BE2C (cell line): ENCODE measurements around the gene STARD6.

Source experiments
- DNase-seq: peaks from one replicate; pipeline ENCODE4 v3.0.0-alpha.2; 2020
- H3K27me3 ChIP-seq: fragments of 250-450 bp; sonication (Bioruptor Pico); 2 replicates; pipeline ENCODE4 v1.5.1; 2020; ENCODE audit warnings: mild to moderate bottlenecking
- H3K36me3 ChIP-seq: fragments of 250-450 bp; sonication (Bioruptor Pico); 2 replicates; pipeline ENCODE4 v1.5.1; 2020; ENCODE audit warnings: mild to moderate bottlenecking
- H3K4me1 ChIP-seq: fragments of 250-450 bp; sonication (Bioruptor Pico); 2 replicates; pipeline ENCODE4 v1.5.1; 2020
- H3K4me3 ChIP-seq: 2 replicates; pipeline ENCODE4 v1.5.1; 2011; ENCODE audit warnings: low read depth, low read length
- H3K9me3 ChIP-seq: fragments of 250-450 bp; sonication (Bioruptor Pico); 2 replicates; pipeline ENCODE4 v1.5.1; 2020
- TF ChIP-seq, protein P1 (sequence below): IDR thresholded peaks from 2 replicates; pipeline ENCODE4 v1.5.1; 2012; ENCODE audit warnings: mild to moderate bottlenecking, low read depth, low read length

The STARD6 gene

DNA sequence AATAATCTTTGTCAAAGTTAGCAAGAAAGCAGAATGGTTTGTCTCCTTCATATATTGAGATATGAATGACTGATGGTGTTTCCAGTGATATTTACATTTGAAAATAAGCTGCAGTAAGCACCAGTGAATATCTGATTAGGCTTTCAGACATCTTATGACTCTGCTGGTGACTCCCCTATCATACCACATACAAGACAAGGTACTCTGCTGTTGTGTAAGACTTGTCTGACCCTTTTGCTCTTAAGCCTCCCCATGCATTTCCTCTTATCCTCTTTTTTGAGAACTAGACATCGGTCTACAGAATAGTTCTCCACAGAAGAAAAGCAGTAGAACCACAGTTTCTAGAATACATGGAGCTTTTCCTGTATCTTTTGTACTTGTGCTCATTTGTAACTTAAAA lies 79.0 kb downstream of the STARD6 start:
- Histone ChIP-seq H3K27me3 (no peaks in the 10 kb centered on the region), H3K4me3 (no peak overlapping the region), H3K36me3 (no peaks in the 10 kb centered on the region), H3K9me3 (no peaks in the 10 kb centered on the region), H3K4me1 (no peaks in the 10 kb centered on the region)
- no peak for DNase-seq
- TF ChIP-seq, protein P1, sequence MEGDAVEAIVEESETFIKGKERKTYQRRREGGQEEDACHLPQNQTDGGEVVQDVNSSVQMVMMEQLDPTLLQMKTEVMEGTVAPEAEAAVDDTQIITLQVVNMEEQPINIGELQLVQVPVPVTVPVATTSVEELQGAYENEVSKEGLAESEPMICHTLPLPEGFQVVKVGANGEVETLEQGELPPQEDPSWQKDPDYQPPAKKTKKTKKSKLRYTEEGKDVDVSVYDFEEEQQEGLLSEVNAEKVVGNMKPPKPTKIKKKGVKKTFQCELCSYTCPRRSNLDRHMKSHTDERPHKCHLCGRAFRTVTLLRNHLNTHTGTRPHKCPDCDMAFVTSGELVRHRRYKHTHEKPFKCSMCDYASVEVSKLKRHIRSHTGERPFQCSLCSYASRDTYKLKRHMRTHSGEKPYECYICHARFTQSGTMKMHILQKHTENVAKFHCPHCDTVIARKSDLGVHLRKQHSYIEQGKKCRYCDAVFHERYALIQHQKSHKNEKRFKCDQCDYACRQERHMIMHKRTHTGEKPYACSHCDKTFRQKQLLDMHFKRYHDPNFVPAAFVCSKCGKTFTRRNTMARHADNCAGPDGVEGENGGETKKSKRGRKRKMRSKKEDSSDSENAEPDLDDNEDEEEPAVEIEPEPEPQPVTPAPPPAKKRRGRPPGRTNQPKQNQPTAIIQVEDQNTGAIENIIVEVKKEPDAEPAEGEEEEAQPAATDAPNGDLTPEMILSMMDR: no peak

- Histone ChIP-seq H3K27me3 (no peaks in the 10 kb centered on the region), H3K9me3 (no peaks in the 10 kb centered on the region), H3K36me3 (no peaks in the 10 kb centered on the region), H3K4me3 (no peak overlapping the region), H3K4me1 (no peaks in the 10 kb centered on the region)
- no peak for DNase-seq
- TF ChIP-seq, protein P1: no peak
Observed at GRCh38 chr18:54277899-54278298, 79.8 kb downstream of the STARD6 start.
